Colonic mucosa (tissue), 4 donors: Measurements from ENCODE around the gene NT5C. TPM values are rescaled to one million over a fixed set of nuclear protein-coding genes. Genes with fewer than 3 reads are reported as not detected.
"Not testable (repeated sequence)": the region's sequence is repeated elsewhere in the genome, so short reads cannot be mapped to it uniquely, and the experiment has no call there.

ENCODE experiments used
- DNase-seq: peaks from one replicate; pipeline ENCODE4 v3.0.0-alpha.2; 2020
- H3K27ac ChIP-seq: fragments of 200-600 bp; one replicate; pipeline ENCODE4 v1.8.0; 2021
- H3K27me3 ChIP-seq: fragments of 200-600 bp; one replicate; pipeline ENCODE4 v1.8.0; 2021
- H3K36me3 ChIP-seq: fragments of 200-600 bp; one replicate; pipeline ENCODE4 v1.8.0; 2021
- H3K4me1 ChIP-seq: fragments of 200-600 bp; one replicate; pipeline ENCODE4 v1.8.0; 2021; ENCODE audit warnings: mild to moderate bottlenecking
- H3K4me3 ChIP-seq: fragments of 200-600 bp; one replicate; pipeline ENCODE4 v1.8.0; 2021
- H3K9ac ChIP-seq, 2 donors: one replicate each; pipeline ENCODE4 v1.7.0; 2013; ENCODE audit warnings: control low read depth in 2 of 2, low read depth in 2 of 2, low read length in 2 of 2
- H3K9me3 ChIP-seq: fragments of 200-600 bp; one replicate; pipeline ENCODE4 v1.8.0; 2021
- CTCF ChIP-seq: fragments of 200-600 bp; IDR thresholded peaks from one replicate; pipeline ENCODE4 v1.8.0; 2022; ENCODE audit warnings: antibody characterized with exemption, mild to moderate bottlenecking
- intact Hi-C: fragments of 100-400 bp; cut with DNase I; formaldehyde crosslinking; loops from one replicate; pipeline ENCODE4 v1.14.1; 2022
- total RNA-seq, 2 donors: library from RNA; stranded (reverse); fragmentation: NEBNext Ultra II Directional in 1 of 2; extraction: Animal tissue kit (Norgen Biotek cat#: 25700) in 1 of 2; gene quantifications; one replicate each; pipeline ENCODE4 v1.2.1, GENCODE V29; 2021
- donor health status: healthy.
- donor health status: DM: no; HTN: no; CAD: no.
- donor health status: DM: no; HTN: no; CAD: no.

The NT5C gene
- total RNA-seq, 2 donors from 2014 or later, result 72.3 to 94.9 TPM

- H3K36me3 ChIP-seq, result peaks cover 8% of the 10 kb centered on the region
- H3K4me3 ChIP-seq, result no peak overlapping the region
- H3K27ac ChIP-seq, result no peak overlapping the region
- intact Hi-C loops, result no loop called here
- no peak overlapping the region for H3K9ac ChIP-seq
- no peaks in the 10 kb centered on the region for H3K4me1 ChIP-seq
- no peak for DNase-seq
- no peak for TF ChIP-seq CTCF
- no peaks in the 10 kb centered on the region for H3K27me3 ChIP-seq
- H3K9me3 ChIP-seq, result no peaks in the 10 kb centered on the region
Observed at GRCh38 chr17:75138519-75138918, 7.0 kb upstream of the NT5C start.

- H3K36me3 ChIP-seq, intact Hi-C loops, H3K27ac ChIP-seq, H3K4me1 ChIP-seq, H3K9ac ChIP-seq, H3K27me3 ChIP-seq, H3K9me3 ChIP-seq, DNase-seq, H3K4me3 ChIP-seq: not testable (repeated sequence)
Observed at GRCh38 chr17:75137762-75138161, 6.2 kb upstream of the NT5C start.

- Histone ChIP-seq H3K27ac (no peak overlapping the region), H3K4me3 (no peak overlapping the region), H3K36me3 (no peaks in the 10 kb centered on the region), H3K9me3 (no peaks in the 10 kb centered on the region), H3K4me1 (no peaks in the 10 kb centered on the region), H3K27me3 (no peaks in the 10 kb centered on the region), H3K9ac (no peak overlapping the region)
- no peak for TF ChIP-seq CTCF
- intact Hi-C loops, result no loop called here
- no peak for DNase-seq
Observed at GRCh38 chr17:75135946-75136345, 4.4 kb upstream of the NT5C start.

- Histone ChIP-seq H3K27ac (no peak overlapping the region), H3K36me3 (no peaks in the 10 kb centered on the region), H3K27me3 (no peaks in the 10 kb centered on the region), H3K4me3 (no peak overlapping the region), H3K9ac (no peak overlapping the region), H3K9me3 (no peaks in the 10 kb centered on the region), H3K4me1 (peaks cover under 1% of the 10 kb centered on the region)
- no peak for TF ChIP-seq CTCF
- DNase-seq, result no peak
- intact Hi-C loops, result no loop called here
Observed at GRCh38 chr17:75135452-75135851, 3.9 kb upstream of the NT5C start.

- H3K4me3 ChIP-seq, intact Hi-C loops, H3K27me3 ChIP-seq, H3K4me1 ChIP-seq, H3K27ac ChIP-seq, H3K36me3 ChIP-seq, H3K9ac ChIP-seq, DNase-seq, H3K9me3 ChIP-seq: not testable (repeated sequence)
Observed at GRCh38 chr17:75133607-75134347, 2.2 kb upstream of the NT5C start.

GRCh38 chr17:75133001-75133400 is 1.5 kb upstream of the NT5C start:
- H3K27me3 ChIP-seq, result no peaks in the 10 kb centered on the region
- no peak overlapping the region for H3K4me3 ChIP-seq
- DNase-seq, result no peak
- H3K27ac ChIP-seq, result no peak overlapping the region
- intact Hi-C loops, result no loop called here
- no peak for TF ChIP-seq CTCF
- H3K9ac ChIP-seq, result no peak overlapping the region
- H3K4me1 ChIP-seq, result peaks cover 12% of the 10 kb centered on the region
- H3K9me3 ChIP-seq, result no peaks in the 10 kb centered on the region
- H3K36me3 ChIP-seq, result no peaks in the 10 kb centered on the region

GRCh38 chr17:75132018-75133000 is 767 bp upstream of the NT5C start:
- DNase-seq, H3K27me3 ChIP-seq, H3K36me3 ChIP-seq, intact Hi-C loops, H3K9me3 ChIP-seq: not testable (repeated sequence)
- peak overlapping the region; percentile 94 for H3K27ac ChIP-seq
- H3K9ac ChIP-seq, result peak overlapping the region; percentile 82 to 93
- peaks cover 12% of the 10 kb centered on the region for H3K4me1 ChIP-seq
- H3K4me3 ChIP-seq, result peak overlapping the region; percentile 83
